Neuronal stem cell (in vitro differentiated cells): Measurements from ENCODE around the gene ELMOD3.

Experiments used
- DNase-seq: peaks from one replicate; pipeline ENCODE4 v3.0.0-alpha.2; 2013; ENCODE audit warnings: low spot score
- H2AFZ ChIP-seq: one replicate; pipeline ENCODE4 v1.6.1; 2013; ENCODE audit warnings: mild to moderate bottlenecking, low read length, inconsistent platforms
- H2AK5ac ChIP-seq: 2 replicates; pipeline ENCODE4 v1.6.1; 2013; ENCODE audit warnings: low read depth, mild to moderate bottlenecking, inconsistent platforms, low read length, moderate library complexity, mixed read lengths
- H2BK120ac ChIP-seq: 2 replicates; pipeline ENCODE4 v1.6.1; 2013; ENCODE audit warnings: low read depth, mild to moderate bottlenecking, inconsistent platforms, low read length, moderate library complexity, mixed read lengths
- H2BK12ac ChIP-seq: one replicate; pipeline ENCODE4 v1.6.1; 2013; ENCODE audit warnings: low read length, inconsistent platforms
- H2BK15ac ChIP-seq: 2 replicates; pipeline ENCODE4 v1.6.1; 2013; ENCODE audit warnings: mild to moderate bottlenecking, low read length, inconsistent platforms, mixed read lengths
- H2BK5ac ChIP-seq: one replicate; pipeline ENCODE4 v1.6.1; 2013; ENCODE audit warnings: inconsistent platforms, mild to moderate bottlenecking, low read length, moderate library complexity
- H3K14ac ChIP-seq: one replicate; pipeline ENCODE4 v1.6.1; 2013; ENCODE audit warnings: low read length, inconsistent platforms
- H3K18ac ChIP-seq: 2 replicates; pipeline ENCODE4 v1.6.1; 2013; ENCODE audit warnings: low read length, inconsistent platforms
- H3K23ac ChIP-seq: 2 replicates; pipeline ENCODE4 v1.6.1; 2013; ENCODE audit warnings: low read depth, mild to moderate bottlenecking, mixed read lengths, low read length, inconsistent platforms; ENCODE audit not compliant: poor library complexity
- H3K27ac ChIP-seq: replicated peaks from 3 replicates; pipeline ENCODE4 v1.5.1; 2013; ENCODE audit warnings: low read length, inconsistent platforms
- H3K27me3 ChIP-seq, 3 experiments: 2 replicates each; pipeline ENCODE4 v1.6.1; 2013; ENCODE audit warnings: low read length in 3 of 3, mild to moderate bottlenecking in 2 of 3, inconsistent platforms in 1 of 3, low read depth in 1 of 3, mixed read lengths in 1 of 3, moderate library complexity in 1 of 3; ENCODE audit not compliant: control insufficient read depth in 3 of 3, insufficient read depth in 3 of 3
- H3K36me3 ChIP-seq, 2 donors: replicated peaks in 1 of 2; 2 replicates each; pipeline ENCODE4 v1.6.1; 2013; ENCODE audit warnings: low read length in 2 of 2; ENCODE audit not compliant: control insufficient read depth in 2 of 2, insufficient read depth in 2 of 2
- H3K4ac ChIP-seq: 2 replicates; pipeline ENCODE4 v1.6.1; 2013; ENCODE audit warnings: inconsistent platforms, mild to moderate bottlenecking, low read length, moderate library complexity
- H3K4me1 ChIP-seq, 2 donors: 1 replicate in 1 of 2; 2 replicates in 1 of 2; pipeline ENCODE4 v1.6.1; 2013; ENCODE audit warnings: low read length in 2 of 2, low read depth in 1 of 2; ENCODE audit not compliant: control insufficient read depth in 2 of 2, insufficient read depth in 1 of 2
- H3K4me2 ChIP-seq: one replicate; pipeline ENCODE4 v1.6.1; 2013; ENCODE audit warnings: mild to moderate bottlenecking, low read length, inconsistent platforms; ENCODE audit not compliant: insufficient read depth, poor library complexity, severe bottlenecking
- H3K4me3 ChIP-seq, 2 donors: 2 replicates each; pipeline ENCODE4 v1.5.1; 2013; ENCODE audit warnings: low read length in 2 of 2, mild to moderate bottlenecking in 2 of 2, inconsistent platforms in 1 of 2, moderate library complexity in 1 of 2
- H3K79me1 ChIP-seq: one replicate; pipeline ENCODE4 v1.6.1; 2013; ENCODE audit warnings: low read depth, mild to moderate bottlenecking, inconsistent platforms, low read length, moderate library complexity
- H3K9ac ChIP-seq: one replicate; pipeline ENCODE4 v1.6.1; 2013; ENCODE audit warnings: mild to moderate bottlenecking, low read depth, low read length, inconsistent platforms; ENCODE audit not compliant: poor library complexity
- H3K9me3 ChIP-seq, 2 donors: replicated peaks in 1 of 2; 2 replicates each; pipeline versions ENCODE3 to v1.6.1; 2013; ENCODE audit warnings: low read length in 2 of 2, mild to moderate bottlenecking in 2 of 2, inconsistent platforms in 1 of 2, low read depth in 1 of 2, mixed read lengths in 1 of 2, moderate library complexity in 1 of 2; ENCODE audit not compliant: control insufficient read depth in 2 of 2, insufficient read depth in 1 of 2
- H4K8ac ChIP-seq: one replicate; pipeline ENCODE4 v1.6.1; 2013; ENCODE audit warnings: low read depth, mild to moderate bottlenecking, inconsistent platforms, low read length, moderate library complexity
- H4K91ac ChIP-seq: one replicate; pipeline ENCODE4 v1.6.1; 2013; ENCODE audit warnings: low read length, low read depth, mild to moderate bottlenecking, inconsistent platforms; ENCODE audit not compliant: poor library complexity
- WGBS, 2 donors: extraction: QIAGEN DNeasy Blood & Tissue Kit; methylation state at CpG; one replicate each; pipeline ENCODE4 v1.1.7; 2013; ENCODE audit warnings: missing lambda C conversion rate in 2 of 2, mixed read lengths in 1 of 2; ENCODE audit not compliant: insufficient read length in 2 of 2, insufficient replicate concordance in 1 of 2; ENCODE audit errors: extremely low coverage in 2 of 2; 5-methylcytosine and 5-hydroxymethylcytosine counted together

ELMOD3 gene

GRCh38 chr2:85436836-85437487 is 82.4 kb downstream of the ELMOD3 start:
- peak overlapping the region; percentile 63 for H2BK120ac ChIP-seq
- H2AK5ac ChIP-seq, result peak overlapping the region; percentile 88
- no peak overlapping the region for H3K4ac ChIP-seq
- H3K9ac ChIP-seq, result peak overlapping the region; percentile 80
- WGBS, 2 donors, result no CpG with 5 or more reads among the region's 10 CpGs
- no peak overlapping the region for H3K27ac ChIP-seq
- peak overlapping the region; percentile 89 for H2BK12ac ChIP-seq
- H4K8ac ChIP-seq, result no peak overlapping the region
- peak overlapping the region; percentile 68 for H2AFZ ChIP-seq
- H3K4me1 ChIP-seq, result peaks cover 13 to 19% of the 10 kb centered on the region in 2 donors
- peak overlapping the region; percentile 62 for H2BK5ac ChIP-seq
- DNase-seq, result no peak
- H3K36me3 ChIP-seq, result no peaks in the 10 kb centered on the region
- no peaks in the 10 kb centered on the region for H3K79me1 ChIP-seq
- peak overlapping the region; percentile 63 for H3K14ac ChIP-seq
- H3K23ac ChIP-seq, result peak overlapping the region; percentile 32
- H3K18ac ChIP-seq, result peak overlapping the region; percentile 97
- H4K91ac ChIP-seq, result peak overlapping the region; percentile 86
- no peaks in the 10 kb centered on the region for H3K9me3 ChIP-seq
- peaks cover 0 to 10% (median 0%) of the 10 kb centered on the region in 3 experiments for H3K27me3 ChIP-seq
- H3K4me2 ChIP-seq, result peak overlapping the region; percentile 75
- H3K4me3 ChIP-seq, result no peak overlapping the region
- H2BK15ac ChIP-seq, result peak overlapping the region; percentile 74

DNA sequence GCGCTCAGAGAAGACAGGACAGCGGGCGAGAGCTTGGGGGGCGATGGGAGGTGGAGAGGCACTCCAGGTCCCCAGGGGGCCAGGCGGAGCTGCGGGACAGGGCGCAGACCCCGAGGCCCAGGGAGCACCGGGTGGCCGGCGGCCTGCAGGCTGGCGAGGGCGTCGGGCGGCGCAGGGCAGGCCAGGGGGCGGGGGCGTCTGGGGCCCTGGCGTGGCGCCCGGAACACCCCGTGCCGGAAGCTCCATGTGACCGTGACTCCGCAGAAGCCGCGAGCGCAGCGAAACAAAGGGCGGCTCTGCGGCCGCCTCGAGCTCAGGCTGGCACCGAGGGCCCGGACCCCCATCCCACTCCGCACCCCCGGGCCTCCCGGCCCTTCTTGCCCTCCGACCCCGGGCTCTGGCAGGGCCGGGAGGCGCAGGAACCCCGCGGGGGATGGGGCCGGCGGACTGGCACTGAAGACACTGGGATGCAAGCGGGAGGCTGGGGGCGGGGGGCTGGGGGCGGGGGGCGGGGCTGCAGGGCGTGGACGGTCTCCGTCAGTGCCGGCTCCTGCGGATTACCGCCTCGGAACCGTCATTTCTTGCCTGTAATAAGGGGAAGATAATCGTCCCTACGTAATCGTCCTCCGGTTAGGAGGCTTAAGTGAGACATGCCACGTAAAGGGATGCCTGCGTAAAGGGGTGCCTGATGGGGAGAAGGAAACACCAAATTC is 83.1 kb downstream of the ELMOD3 start:
- H3K9me3 ChIP-seq, result no peaks in the 10 kb centered on the region
- H3K4me1 ChIP-seq, result peaks cover 12 to 18% of the 10 kb centered on the region in 2 donors
- peak overlapping the region; percentile 63 for H2BK120ac ChIP-seq
- peaks cover 0 to 13% (median 0%) of the 10 kb centered on the region in 3 experiments for H3K27me3 ChIP-seq
- peak overlapping the region; percentile 63 for H3K14ac ChIP-seq
- peak overlapping the region; percentile 86 for H4K91ac ChIP-seq
- DNase-seq, result peak; percentile 53
- peak overlapping the region; percentile 80 for H3K9ac ChIP-seq
- peak overlapping the region; percentile 75 for H3K4me2 ChIP-seq
- H3K4ac ChIP-seq, result no peak overlapping the region
- peak overlapping the region; percentile 97 for H3K18ac ChIP-seq
- peak overlapping the region; percentile 88 for H2AK5ac ChIP-seq
- H3K23ac ChIP-seq, result no peak overlapping the region
- peak overlapping the region; percentile 62 for H2BK5ac ChIP-seq
- H3K27ac ChIP-seq, result no peak overlapping the region
- H4K8ac ChIP-seq, result no peak overlapping the region
- H3K4me3 ChIP-seq, result no peak overlapping the region
- no peaks in the 10 kb centered on the region for H3K79me1 ChIP-seq
- peak overlapping the region; percentile 89 for H2BK12ac ChIP-seq
- WGBS, 2 donors, result no CpG with 5 or more reads among the region's 64 CpGs
- peak overlapping the region; percentile 68 for H2AFZ ChIP-seq
- H2BK15ac ChIP-seq, result peak overlapping the region; percentile 54
- H3K36me3 ChIP-seq, result no peaks in the 10 kb centered on the region

DNA sequence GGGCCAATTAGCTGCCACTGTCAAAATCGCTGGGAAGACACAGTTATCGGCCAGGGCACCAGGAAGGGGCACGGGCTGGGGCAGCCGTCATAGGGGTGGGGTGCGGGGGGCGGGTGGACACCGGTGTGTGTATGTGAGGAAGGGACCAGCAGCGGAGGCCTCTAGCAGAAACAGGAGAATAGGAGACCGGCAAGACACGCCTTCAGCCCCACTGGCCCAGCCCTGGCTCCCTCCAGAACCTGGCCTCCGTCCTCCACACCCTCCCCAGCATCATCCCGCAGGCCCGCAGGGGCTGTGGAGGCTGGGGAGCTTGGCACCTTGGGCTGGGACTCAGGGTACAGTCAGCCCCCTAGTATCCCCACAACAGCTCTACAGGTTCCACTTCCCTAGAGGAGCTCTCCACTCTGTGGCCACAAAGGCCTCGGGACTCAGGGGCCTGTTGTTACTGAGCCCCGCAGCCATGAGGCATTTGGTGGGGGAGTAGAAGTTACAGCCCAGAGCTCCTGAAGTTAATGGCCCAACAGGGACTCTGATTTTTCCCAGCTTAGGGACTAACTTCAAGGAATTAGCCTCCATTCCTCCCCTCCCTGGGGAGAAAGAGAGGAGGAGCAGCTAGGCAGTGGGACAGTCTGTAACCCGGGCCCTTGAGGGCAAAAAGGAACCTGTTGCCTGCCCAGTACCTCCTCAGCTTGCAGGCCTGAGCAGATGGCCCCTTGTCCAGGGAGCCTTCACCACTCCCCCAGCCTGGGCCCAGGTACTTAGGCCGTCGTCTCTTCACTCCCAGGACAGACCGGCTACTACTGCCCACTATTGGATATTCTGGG is 83.8 kb downstream of the ELMOD3 start:
- Histone ChIP-seq H2AK5ac (peak overlapping the region; percentile 93), H3K18ac (peak overlapping the region; percentile 90), H2BK12ac (no peak overlapping the region), H4K91ac (peak overlapping the region; percentile 18), H3K36me3 (no peaks in the 10 kb centered on the region), H3K4me2 (peak overlapping the region; percentile 75), H3K4me3 (no peak overlapping the region), H4K8ac (no peak overlapping the region), H3K27ac (no peak overlapping the region), H3K9me3 (no peaks in the 10 kb centered on the region), H2AFZ (peak overlapping the region; percentile 68), H2BK120ac (peak overlapping the region; percentile 39), H2BK5ac (peak overlapping the region; percentile 31), H2BK15ac (peak overlapping the region; percentile 18), H3K4me1 (peaks cover 7 to 16% of the 10 kb centered on the region in 2 donors), H3K23ac (no peak overlapping the region), H3K79me1 (no peaks in the 10 kb centered on the region), H3K14ac (peak overlapping the region; percentile 48), H3K9ac (no peak overlapping the region), H3K27me3 (peaks cover 0 to 18% (median 0%) of the 10 kb centered on the region in 3 experiments), H3K4ac (peak overlapping the region; percentile 24)
- no peak for DNase-seq
- WGBS, 2 donors, result no CpG with 5 or more reads among the region's 19 CpGs
